Measurements from ENCODE around the gene APCDD1L. TPM values are rescaled to one million over a fixed set of nuclear protein-coding genes. Genes with fewer than 3 reads are reported as not detected.
"Not testable (repeated sequence)": the region's sequence is repeated elsewhere in the genome, so short reads cannot be mapped to it uniquely, and the experiment has no call there.

The APCDD1L gene
- polyA plus RNA-seq, 1 donor, result 5.4 TPM

- no peak for DNase-seq
Observed at GRCh38 chr20:58544891-58545290, 29.7 kb upstream of the APCDD1L start.

GRCh38 chr20:58544286-58544685 is 29.1 kb upstream of the APCDD1L start:
- no peak for DNase-seq

DNA sequence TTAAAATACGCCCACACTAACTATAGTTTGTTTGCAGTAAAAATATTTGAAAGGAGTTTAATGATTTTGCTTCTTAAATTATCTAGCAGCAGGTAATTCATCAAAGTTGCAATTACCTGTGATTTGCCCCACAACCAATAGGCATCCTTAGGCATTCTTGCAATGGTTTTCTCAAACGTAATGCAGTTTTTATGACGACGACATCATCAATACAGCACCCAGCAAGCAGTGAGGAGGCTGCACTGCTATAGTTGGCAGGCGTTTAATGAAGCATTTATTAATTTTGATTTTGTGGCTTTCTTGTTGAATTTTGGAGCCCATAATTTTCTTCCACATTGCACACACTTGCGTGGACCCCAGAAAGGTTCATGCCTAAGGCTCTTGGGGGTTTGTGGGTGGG is 28.1 kb upstream of the APCDD1L start:
- no peak for DNase-seq

- DNase-seq, result no peak
Observed at GRCh38 chr20:58542411-58543095, 27.4 kb upstream of the APCDD1L start.

DNA sequence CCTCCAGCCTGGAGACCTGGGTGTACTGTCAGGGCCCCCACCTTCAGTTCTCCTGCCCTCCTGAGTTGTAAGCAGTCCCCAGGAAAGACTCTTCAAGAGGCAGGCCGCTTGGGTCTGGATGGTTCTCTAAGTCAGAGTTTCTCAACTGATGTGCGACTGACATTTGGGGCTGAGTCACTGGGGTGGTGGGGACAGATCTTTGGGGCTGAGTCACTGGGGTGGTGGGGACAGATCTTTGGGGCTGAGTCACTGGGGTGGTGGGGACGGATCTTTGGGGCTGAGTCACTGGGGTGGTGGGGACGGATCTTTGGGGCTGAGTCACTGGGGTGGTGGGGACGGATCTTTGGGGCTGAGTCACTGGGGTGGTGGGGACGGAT is 26.8 kb upstream of the APCDD1L start:
- DNase-seq, result not testable (repeated sequence)

GRCh38 chr20:58538752-58539151 is 23.6 kb upstream of the APCDD1L start:
- no peak for DNase-seq

DNA sequence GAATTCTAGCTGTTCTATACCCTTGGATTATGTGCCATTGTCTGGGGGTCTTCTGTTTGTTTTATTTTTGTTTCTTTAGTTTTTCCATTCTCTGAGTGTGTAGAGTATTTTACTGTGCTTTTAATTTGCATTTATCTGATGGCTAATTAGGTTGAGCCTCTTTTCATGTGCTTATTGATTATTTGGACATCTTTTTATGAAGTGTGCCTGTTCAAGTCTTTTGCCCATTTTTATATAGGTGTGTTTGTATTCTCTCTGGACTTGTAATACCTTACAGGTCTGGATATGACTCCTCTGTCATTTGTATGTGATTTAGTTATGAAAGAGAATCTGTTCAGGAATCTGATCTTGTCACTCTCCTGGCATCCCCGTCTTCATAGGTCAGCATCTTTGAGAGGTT is 22.6 kb upstream of the APCDD1L start:
- DNase-seq, result no peak

DNA sequence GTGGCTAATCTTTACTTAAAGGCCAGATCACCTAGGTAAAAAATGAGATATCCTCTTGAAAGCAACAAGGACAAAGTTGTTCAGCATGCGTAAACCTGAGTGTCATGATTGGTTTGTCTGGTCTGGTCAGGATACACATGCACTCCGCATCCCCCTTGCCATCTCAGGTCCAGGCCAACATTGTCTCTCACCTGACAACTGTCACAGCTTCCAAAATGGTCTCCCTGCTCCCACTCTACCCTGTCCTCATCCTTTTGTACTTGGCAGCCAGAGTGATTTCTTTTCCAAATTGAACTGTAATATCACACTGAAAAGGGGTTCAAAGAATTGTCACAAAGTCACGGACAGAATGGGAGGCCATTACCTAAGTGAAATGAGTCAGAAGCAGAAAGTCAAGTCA is 21.1 kb upstream of the APCDD1L start:
- no peak for DNase-seq

DNA sequence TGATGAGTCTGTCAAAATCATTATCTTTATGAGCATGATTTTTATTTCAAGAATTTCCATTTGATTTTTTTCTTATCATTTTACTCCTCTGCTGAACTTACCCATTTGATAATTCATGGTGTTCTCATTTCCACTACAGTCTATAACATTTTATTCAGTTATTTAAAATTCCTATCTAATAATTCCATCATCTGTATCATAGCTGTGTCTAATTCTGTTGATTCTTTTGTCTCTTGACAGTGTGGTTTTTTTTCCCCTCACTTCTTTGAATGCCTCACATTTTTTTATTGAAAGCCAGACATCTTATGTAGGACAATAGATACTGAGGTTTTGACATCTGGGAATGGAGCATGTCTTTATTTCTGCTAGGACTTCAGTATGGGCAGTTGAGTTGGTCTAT is 16.5 kb upstream of the APCDD1L start:
- no peak for DNase-seq

DNA sequence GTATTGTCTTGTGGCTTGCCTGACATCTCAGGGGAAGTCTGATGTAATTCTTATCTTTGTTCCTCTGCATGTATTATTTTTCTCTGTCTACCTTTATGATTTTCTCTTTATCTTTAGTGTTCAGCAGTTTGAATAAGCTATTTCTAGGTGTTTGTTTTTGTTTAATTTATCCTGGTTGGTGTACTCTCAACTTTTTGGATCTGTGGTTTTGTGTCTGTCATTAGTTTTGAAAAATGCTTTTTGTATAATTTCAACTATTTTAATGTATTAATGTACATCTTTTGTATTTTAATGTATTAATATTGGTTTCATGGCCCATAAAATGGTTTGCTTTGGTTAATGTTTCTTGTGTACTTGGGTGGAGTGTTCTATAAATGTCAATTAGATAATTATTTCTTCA is 15.9 kb upstream of the APCDD1L start:
- no peak for DNase-seq

DNA sequence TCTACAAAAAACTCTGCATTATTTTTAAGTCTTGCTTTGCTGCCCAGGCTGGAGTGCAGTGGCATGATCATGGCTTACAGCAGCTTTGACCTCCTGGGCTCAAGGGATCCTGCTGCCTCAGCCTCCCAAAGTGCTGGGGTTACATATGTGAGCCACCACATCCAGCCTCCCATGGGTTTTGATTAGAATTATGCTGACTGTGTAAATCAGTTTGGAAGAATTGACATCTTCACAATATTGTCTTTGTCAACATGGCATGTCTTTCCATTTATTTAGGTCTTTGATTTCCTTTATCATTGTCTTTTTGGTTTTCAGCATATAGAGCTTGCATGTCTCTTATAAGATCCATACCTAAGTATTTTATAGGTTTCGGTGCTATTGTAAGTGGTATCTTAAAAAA is 13.2 kb upstream of the APCDD1L start:
- DNase-seq, result no peak

DNA sequence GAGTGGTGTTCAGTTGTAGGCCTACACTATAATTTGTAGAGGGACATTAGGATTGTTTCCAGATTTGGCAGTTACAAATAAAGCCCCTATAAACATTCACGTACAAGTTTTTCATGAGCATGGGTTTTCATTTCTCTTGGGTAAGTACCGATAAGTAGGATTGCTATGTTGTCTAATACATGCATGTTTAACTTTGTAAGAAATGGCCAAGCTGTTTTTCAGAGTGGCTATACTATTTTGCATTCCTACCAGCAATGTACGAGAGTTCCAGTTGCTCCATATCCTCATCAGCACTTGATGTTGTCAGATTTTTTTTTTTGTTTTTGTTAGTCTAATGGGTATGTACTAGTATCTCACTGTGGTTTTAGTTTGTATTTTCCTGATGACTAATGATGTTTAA is 11.2 kb upstream of the APCDD1L start:
- DNase-seq, result no peak

GRCh38 chr20:58524814-58525213 is 9.6 kb upstream of the APCDD1L start:
- DNase-seq, result no peak

- no peak for DNase-seq
Observed at GRCh38 chr20:58523971-58524315, 8.7 kb upstream of the APCDD1L start.

DNA sequence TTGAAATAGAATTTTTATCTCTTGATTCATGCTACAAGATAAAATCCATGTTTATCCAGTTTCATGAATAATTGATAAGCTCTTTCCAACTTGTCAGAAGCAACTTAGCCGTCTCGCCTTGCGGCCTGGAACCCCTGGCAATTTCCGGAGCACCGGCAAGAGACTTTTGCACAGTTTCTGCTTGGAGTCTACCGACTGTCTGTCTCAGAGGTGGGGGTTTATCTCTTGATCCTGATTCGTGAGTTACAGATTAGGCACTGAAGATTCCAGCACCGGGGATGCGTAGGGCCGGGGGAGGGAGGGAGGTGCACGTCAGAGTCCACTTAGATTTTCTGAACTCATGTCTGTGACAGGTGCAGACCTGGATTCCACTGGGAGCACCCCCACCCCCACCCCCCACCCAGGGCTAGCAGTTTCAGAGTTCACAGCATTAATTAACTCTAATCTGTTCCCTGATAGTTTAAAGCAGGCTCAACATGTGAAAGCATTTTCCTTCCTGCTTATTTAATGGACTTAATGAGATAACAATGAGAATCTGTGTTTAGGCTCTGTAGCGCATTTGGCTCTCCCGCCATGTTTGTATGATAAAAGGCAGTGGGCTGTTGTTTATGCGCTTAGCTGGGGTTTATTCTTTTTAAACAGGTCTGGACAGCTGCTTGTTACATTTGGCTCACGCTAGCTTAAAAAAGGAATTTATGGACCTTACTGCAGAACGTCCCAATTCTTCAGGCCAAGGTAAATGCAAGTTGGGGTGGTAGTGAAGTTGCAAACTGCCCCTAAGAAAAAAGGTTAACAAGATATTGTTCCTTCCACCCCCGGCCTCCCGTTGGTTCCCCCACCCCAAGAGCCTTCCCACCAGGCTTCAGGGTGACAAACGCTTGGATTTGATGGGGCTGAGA is 8.1 kb upstream of the APCDD1L start:
- DNase-seq, result no peak

- DNase-seq, result no peak
Observed at GRCh38 chr20:58522666-58523065, 7.5 kb upstream of the APCDD1L start.

GRCh38 chr20:58521763-58522162 is 6.6 kb upstream of the APCDD1L start:
- no peak for DNase-seq

- no peak for DNase-seq
Observed at GRCh38 chr20:58519940-58520712, 4.9 kb upstream of the APCDD1L start.

DNA sequence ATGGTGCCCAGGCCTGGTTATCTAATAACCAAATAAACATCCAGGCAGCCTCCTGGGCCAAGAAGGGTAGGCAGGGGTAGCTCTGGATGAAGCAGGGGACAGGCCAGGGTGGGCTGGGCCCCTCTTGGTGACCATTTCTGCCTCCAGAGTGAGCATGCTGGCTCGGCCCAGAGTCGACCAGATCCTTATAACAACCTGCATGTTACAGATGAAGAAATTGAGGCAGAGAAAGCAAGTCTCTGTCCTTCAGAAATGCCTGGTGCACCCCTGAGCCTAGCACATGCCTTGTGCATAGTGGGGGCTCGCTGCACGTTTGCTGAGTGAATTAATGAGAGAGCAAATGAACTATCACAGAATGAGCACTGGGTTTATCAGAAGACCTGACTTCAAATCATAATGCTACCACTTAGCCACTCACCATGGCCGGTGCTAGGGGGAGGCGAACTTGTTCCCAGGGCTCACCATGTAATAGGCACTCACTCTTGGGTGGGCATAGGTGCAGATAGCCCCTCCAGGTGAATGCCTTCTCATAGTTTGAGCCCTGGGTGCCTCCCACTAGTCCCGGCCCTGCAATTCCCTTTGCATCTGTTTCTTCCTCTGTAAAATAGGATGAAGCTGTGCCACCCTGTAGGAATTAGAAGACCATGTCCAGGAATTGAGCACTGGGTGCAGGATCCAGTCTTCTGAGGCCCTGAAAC is 3.8 kb upstream of the APCDD1L start:
- no peak for DNase-seq

- no peak for DNase-seq
Observed at GRCh38 chr20:58518387-58518786, 3.2 kb upstream of the APCDD1L start.

DNA sequence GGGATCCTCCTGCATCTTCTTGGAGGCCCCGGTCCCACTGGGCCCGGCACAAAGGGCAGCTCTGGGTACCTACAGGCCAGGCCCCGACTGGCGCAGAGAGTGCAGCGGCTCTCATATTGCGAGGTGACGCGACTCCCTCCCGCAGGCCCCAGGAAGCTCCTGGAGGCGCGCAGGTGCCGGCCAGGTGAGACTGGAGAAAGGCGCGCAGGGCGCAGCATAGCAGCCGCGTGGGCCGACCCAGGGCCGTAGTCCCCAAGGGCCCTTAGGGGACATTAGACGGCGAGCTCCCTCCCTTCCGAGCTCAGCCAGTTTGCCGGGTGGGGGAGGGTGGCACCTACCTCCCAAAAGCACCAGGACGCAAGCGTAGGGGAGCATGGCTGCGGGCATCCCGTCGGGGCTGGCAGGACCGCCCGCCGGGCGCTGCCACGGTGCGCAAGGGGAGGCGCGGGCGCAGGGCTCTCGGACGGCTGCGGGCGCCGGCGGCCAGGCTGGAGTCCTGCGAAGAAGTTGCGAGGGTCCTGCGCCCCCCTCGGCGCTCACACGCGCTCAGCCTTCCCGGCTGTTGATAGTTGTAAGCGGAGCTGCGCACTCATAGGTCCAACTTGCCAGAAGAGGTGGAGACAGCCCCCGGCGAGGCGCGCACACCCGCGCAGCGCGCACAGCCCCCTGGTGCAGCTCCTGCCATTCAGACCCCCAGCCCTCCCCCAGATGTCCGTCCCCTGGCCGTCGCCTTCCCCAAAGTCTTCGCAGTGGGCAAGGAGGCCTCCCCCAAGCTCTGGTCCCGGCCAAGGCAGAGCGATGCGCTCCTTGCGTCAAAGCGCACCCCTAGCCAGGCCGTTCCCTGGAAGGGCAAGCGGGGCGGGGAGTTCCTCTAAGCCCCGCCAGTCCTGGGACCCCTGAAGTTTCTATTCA is 622 bp downstream of the APCDD1L start:
- DNase-seq, result peak; percentile 58
